Measurements from ENCODE around the gene NUDT7.

Gene NUDT7

DNA sequence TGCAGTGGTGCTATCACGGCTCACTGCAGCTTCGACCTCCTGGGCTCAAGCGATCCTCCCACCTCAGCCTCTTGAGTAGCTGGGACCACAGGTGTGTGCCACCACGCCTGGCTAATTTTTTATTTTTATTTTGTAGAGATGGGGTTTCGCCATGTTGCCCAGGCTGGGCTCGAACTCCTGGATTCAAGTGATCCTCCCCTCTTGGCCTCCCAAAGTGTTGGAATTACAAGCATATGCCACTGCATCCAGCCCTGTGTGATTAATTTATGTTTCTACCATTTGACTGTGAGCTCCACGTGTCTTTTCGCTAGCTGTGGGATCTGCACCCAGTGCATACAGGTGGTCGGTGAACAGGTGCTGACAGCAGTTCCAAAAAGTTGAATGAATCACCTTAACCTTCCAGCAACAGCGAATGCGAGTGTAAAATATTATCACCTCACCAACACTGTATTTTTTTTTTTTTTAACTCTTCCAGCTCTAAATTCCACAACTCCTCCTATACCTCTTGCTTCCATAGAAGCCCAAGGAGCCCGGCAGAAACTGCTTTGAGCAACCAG, 484 bp upstream of the NUDT7 start:
- no peak for DNase-seq
- Histone ChIP-seq H2BK5ac (ENCODE audit: low read depth, low read length, poor library complexity, severe bottlenecking) (no peak overlapping the region), H4K8ac (ENCODE audit: low read length) (peak overlapping the region; percentile 33), H3K4me1 (ENCODE audit: control insufficient read depth, insufficient read depth, low read depth, low read length) (peaks cover 4% of the 10 kb centered on the region), H2AFZ (ENCODE audit: low read depth, low read length) (peak overlapping the region; percentile 64), H3K79me1 (replicated peaks; ENCODE audit: low read length, poor library complexity, severe bottlenecking) (no peaks in the 10 kb centered on the region), H3K14ac (ENCODE audit: low read length in 2 of 2) (peak overlapping the region in 1 of 2 experiments; percentile 59), H3K4ac (ENCODE audit: low read depth in 1 of 2, low read length in 2 of 2) (no peak overlapping the region), H4K91ac (ENCODE audit: low read length) (no peak overlapping the region), H3K9ac (ENCODE audit: low read length) (peak overlapping the region; percentile 31), H3K9me3 (ENCODE audit: control insufficient read depth, low read length) (peaks cover under 1% of the 10 kb centered on the region), H2AK5ac (ENCODE audit: low read length, severe bottlenecking) (no peak overlapping the region), H2BK12ac (ENCODE audit: low read length in 2 of 2) (peak overlapping the region in 1 of 2 experiments; percentile 95), H2BK15ac (ENCODE audit: low read depth, poor library complexity, severe bottlenecking) (no peak overlapping the region), H3K18ac (ENCODE audit: low read depth in 1 of 2, low read length in 2 of 2) (peak overlapping the region in 1 of 2 experiments; percentile 72), H3K27me3 (ENCODE audit: control insufficient read depth in 1 of 2, insufficient read depth in 1 of 2, low read length in 2 of 2) (no peaks in the 10 kb centered on the region), H3K4me3 (ENCODE audit: insufficient read depth in 1 of 2, low read depth in 1 of 2, low read length in 2 of 2) (peak overlapping the region in 1 of 2 experiments; percentile 60), H2BK120ac (ENCODE audit: low read depth, low read length) (no peak overlapping the region), H3K23ac (ENCODE audit: low read length in 2 of 2) (no peak overlapping the region), H3K4me2 (ENCODE audit: low read length, poor library complexity, severe bottlenecking) (peak overlapping the region; percentile 18), H3K27ac (ENCODE audit: low read length, poor library complexity, severe bottlenecking) (no peak overlapping the region), H3K36me3 (ENCODE audit: control insufficient read depth in 1 of 2, insufficient read depth in 2 of 2, low read depth in 1 of 2, low read length in 2 of 2) (peaks cover 0 to 6% of the 10 kb centered on the region in 2 experiments)
- 63% methylated on average over 11 of the region's 12 CpGs for WGBS

DNA sequence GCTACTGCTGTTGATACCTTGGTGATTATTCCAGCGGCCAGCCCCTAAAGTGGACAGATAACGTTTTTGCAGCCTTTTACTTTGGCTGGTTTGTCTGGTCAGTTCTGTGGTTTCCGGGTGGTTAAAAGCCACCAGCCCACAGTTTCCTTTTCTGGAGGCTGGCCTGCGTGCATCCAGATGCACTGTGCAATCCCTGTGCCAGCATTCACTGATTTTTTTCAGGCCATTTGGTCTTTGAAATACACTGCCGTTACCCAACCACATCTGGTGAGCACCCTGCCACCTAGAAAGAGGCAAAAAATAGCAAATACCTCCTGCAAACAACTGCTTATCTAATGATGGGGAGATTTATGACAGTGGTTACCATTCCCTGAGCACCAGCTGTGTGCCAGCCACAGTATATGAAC, 797 bp downstream of the NUDT7 start:
- no peak overlapping the region for H3K4ac ChIP-seq (ENCODE audit: low read depth in 1 of 2, low read length in 2 of 2)
- peak overlapping the region; percentile 92 for H4K91ac ChIP-seq (ENCODE audit: low read length)
- H3K9me3 ChIP-seq (ENCODE audit: control insufficient read depth, low read length), result peaks cover 3% of the 10 kb centered on the region
- H3K36me3 ChIP-seq (ENCODE audit: control insufficient read depth in 1 of 2, insufficient read depth in 2 of 2, low read depth in 1 of 2, low read length in 2 of 2), result peaks cover 0 to 8% of the 10 kb centered on the region in 2 experiments
- 0% methylated on average over 5 of the region's 5 CpGs for WGBS
- no peak overlapping the region for H2AK5ac ChIP-seq (ENCODE audit: low read length, severe bottlenecking)
- H3K27me3 ChIP-seq (ENCODE audit: control insufficient read depth in 1 of 2, insufficient read depth in 1 of 2, low read length in 2 of 2), result no peaks in the 10 kb centered on the region
- H3K9ac ChIP-seq (ENCODE audit: low read length), result peak overlapping the region; percentile 96
- H3K79me1 ChIP-seq (replicated peaks; ENCODE audit: low read length, poor library complexity, severe bottlenecking), result no peaks in the 10 kb centered on the region
- no peak overlapping the region for H2BK15ac ChIP-seq (ENCODE audit: low read depth, poor library complexity, severe bottlenecking)
- DNase-seq, result peak; percentile 91
- no peak overlapping the region for H2BK5ac ChIP-seq (ENCODE audit: low read depth, low read length, poor library complexity, severe bottlenecking)
- H2BK120ac ChIP-seq (ENCODE audit: low read depth, low read length), result peak overlapping the region; percentile 95
- peak overlapping the region; percentile 65 to 86 for H3K4me3 ChIP-seq (ENCODE audit: insufficient read depth in 1 of 2, low read depth in 1 of 2, low read length in 2 of 2)
- no peak overlapping the region for H3K23ac ChIP-seq (ENCODE audit: low read length in 2 of 2)
- no peak overlapping the region for H2AFZ ChIP-seq (ENCODE audit: low read depth, low read length)
- peak overlapping the region; percentile 88 to 98 for H3K18ac ChIP-seq (ENCODE audit: low read depth in 1 of 2, low read length in 2 of 2)
- H3K27ac ChIP-seq (ENCODE audit: low read length, poor library complexity, severe bottlenecking), result peak overlapping the region; percentile 79
- H3K4me2 ChIP-seq (ENCODE audit: low read length, poor library complexity, severe bottlenecking), result peak overlapping the region; percentile 82
- peaks cover 4% of the 10 kb centered on the region for H3K4me1 ChIP-seq (ENCODE audit: control insufficient read depth, insufficient read depth, low read depth, low read length)
- H2BK12ac ChIP-seq (ENCODE audit: low read length in 2 of 2), result peak overlapping the region in 1 of 2 experiments; percentile 84
- H4K8ac ChIP-seq (ENCODE audit: low read length), result no peak overlapping the region
- no peak overlapping the region for H3K14ac ChIP-seq (ENCODE audit: low read length in 2 of 2)

DNA sequence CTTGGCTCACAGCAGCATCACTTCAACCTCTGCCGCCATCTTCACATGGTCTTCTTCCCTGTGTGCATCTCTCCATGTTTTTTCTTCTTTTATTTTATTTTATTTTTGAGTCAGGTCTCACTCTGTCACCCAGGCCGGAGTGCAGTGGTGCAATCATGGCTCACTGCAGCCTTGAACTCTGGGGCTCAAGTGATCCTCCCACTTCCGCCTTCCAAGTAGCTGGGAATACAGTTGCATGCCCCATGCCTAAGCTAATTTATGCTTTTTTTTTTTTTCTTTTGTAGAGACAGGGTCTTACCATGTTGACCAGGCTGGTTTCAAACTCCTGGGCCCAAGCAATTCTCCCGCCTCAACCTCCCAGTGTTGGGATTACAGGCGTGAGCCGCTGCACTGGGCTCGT, 1.9 kb downstream of the NUDT7 start:
- DNase-seq, result no peak
- H2AK5ac ChIP-seq (ENCODE audit: low read length, severe bottlenecking), result no peak overlapping the region
- no peak overlapping the region for H2BK120ac ChIP-seq (ENCODE audit: low read depth, low read length)
- H2BK15ac ChIP-seq (ENCODE audit: low read depth, poor library complexity, severe bottlenecking), result no peak overlapping the region
- H3K9ac ChIP-seq (ENCODE audit: low read length), result no peak overlapping the region
- no peaks in the 10 kb centered on the region for H3K79me1 ChIP-seq (replicated peaks; ENCODE audit: low read length, poor library complexity, severe bottlenecking)
- no peak overlapping the region for H3K27ac ChIP-seq (ENCODE audit: low read length, poor library complexity, severe bottlenecking)
- H3K4me1 ChIP-seq (ENCODE audit: control insufficient read depth, insufficient read depth, low read depth, low read length), result peaks cover 4% of the 10 kb centered on the region
- H4K91ac ChIP-seq (ENCODE audit: low read length), result no peak overlapping the region
- H3K4me3 ChIP-seq (ENCODE audit: insufficient read depth in 1 of 2, low read depth in 1 of 2, low read length in 2 of 2), result no peak overlapping the region
- no peak overlapping the region for H3K23ac ChIP-seq (ENCODE audit: low read length in 2 of 2)
- no peak overlapping the region for H3K4me2 ChIP-seq (ENCODE audit: low read length, poor library complexity, severe bottlenecking)
- peaks cover 3% of the 10 kb centered on the region for H3K9me3 ChIP-seq (ENCODE audit: control insufficient read depth, low read length)
- peak overlapping the region in 1 of 2 experiments; percentile 80 for H3K4ac ChIP-seq (ENCODE audit: low read depth in 1 of 2, low read length in 2 of 2)
- no peak overlapping the region for H4K8ac ChIP-seq (ENCODE audit: low read length)
- H3K14ac ChIP-seq (ENCODE audit: low read length in 2 of 2), result no peak overlapping the region
- no peak overlapping the region for H2BK5ac ChIP-seq (ENCODE audit: low read depth, low read length, poor library complexity, severe bottlenecking)
- H3K27me3 ChIP-seq (ENCODE audit: control insufficient read depth in 1 of 2, insufficient read depth in 1 of 2, low read length in 2 of 2), result no peaks in the 10 kb centered on the region
- H2BK12ac ChIP-seq (ENCODE audit: low read length in 2 of 2), result peak overlapping the region in 1 of 2 experiments; percentile 85
- 97% methylated on average over 6 of the region's 7 CpGs for WGBS
- H3K18ac ChIP-seq (ENCODE audit: low read depth in 1 of 2, low read length in 2 of 2), result peak overlapping the region in 1 of 2 experiments; percentile 23
- H3K36me3 ChIP-seq (ENCODE audit: control insufficient read depth in 1 of 2, insufficient read depth in 2 of 2, low read depth in 1 of 2, low read length in 2 of 2), result peaks cover 0 to 8% of the 10 kb centered on the region in 2 experiments
- no peak overlapping the region for H2AFZ ChIP-seq (ENCODE audit: low read depth, low read length)

DNA sequence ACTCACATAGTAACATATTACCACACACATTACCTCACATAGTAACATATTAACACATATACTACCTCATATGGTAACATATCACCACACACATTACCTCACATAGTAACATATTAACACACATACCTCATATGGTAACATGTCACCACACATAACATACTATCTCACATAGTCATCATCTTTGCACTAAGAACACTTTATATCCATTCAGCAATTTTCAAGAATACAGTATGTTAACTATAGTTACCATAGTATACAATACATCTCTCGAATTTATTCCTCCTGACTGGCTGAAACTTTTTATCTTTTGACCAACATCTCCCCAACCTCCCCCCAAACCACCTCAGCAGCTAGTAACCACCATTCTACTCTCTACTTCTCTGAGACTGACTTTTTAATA, 7.6 kb downstream of the NUDT7 start:
- no peak overlapping the region for H2AK5ac ChIP-seq (ENCODE audit: low read length, severe bottlenecking)
- peaks cover 0 to 8% of the 10 kb centered on the region in 2 experiments for H3K36me3 ChIP-seq (ENCODE audit: control insufficient read depth in 1 of 2, insufficient read depth in 2 of 2, low read depth in 1 of 2, low read length in 2 of 2)
- no peak overlapping the region for H2BK15ac ChIP-seq (ENCODE audit: low read depth, poor library complexity, severe bottlenecking)
- no peak overlapping the region for H3K4me3 ChIP-seq (ENCODE audit: insufficient read depth in 1 of 2, low read depth in 1 of 2, low read length in 2 of 2)
- H3K4me1 ChIP-seq (ENCODE audit: control insufficient read depth, insufficient read depth, low read depth, low read length), result no peaks in the 10 kb centered on the region
- no peak overlapping the region for H2BK12ac ChIP-seq (ENCODE audit: low read length in 2 of 2)
- peaks cover 3% of the 10 kb centered on the region for H3K9me3 ChIP-seq (ENCODE audit: control insufficient read depth, low read length)
- H3K23ac ChIP-seq (ENCODE audit: low read length in 2 of 2), result no peak overlapping the region
- H2AFZ ChIP-seq (ENCODE audit: low read depth, low read length), result no peak overlapping the region
- no peak overlapping the region for H3K9ac ChIP-seq (ENCODE audit: low read length)
- H3K27ac ChIP-seq (ENCODE audit: low read length, poor library complexity, severe bottlenecking), result no peak overlapping the region
- H3K27me3 ChIP-seq (ENCODE audit: control insufficient read depth in 1 of 2, insufficient read depth in 1 of 2, low read length in 2 of 2), result no peaks in the 10 kb centered on the region
- no peak overlapping the region for H3K4me2 ChIP-seq (ENCODE audit: low read length, poor library complexity, severe bottlenecking)
- H3K14ac ChIP-seq (ENCODE audit: low read length in 2 of 2), result no peak overlapping the region
- no peak overlapping the region for H4K8ac ChIP-seq (ENCODE audit: low read length)
- no peak overlapping the region for H2BK120ac ChIP-seq (ENCODE audit: low read depth, low read length)
- no peak overlapping the region for H3K18ac ChIP-seq (ENCODE audit: low read depth in 1 of 2, low read length in 2 of 2)
- H2BK5ac ChIP-seq (ENCODE audit: low read depth, low read length, poor library complexity, severe bottlenecking), result no peak overlapping the region
- no peak overlapping the region for H3K4ac ChIP-seq (ENCODE audit: low read depth in 1 of 2, low read length in 2 of 2)
- WGBS, result 21% methylated on average over 1 of the region's 1 CpG
- DNase-seq, result no peak
- H3K79me1 ChIP-seq (replicated peaks; ENCODE audit: low read length, poor library complexity, severe bottlenecking), result no peaks in the 10 kb centered on the region
- H4K91ac ChIP-seq (ENCODE audit: low read length), result no peak overlapping the region
